Naive thymus-derived CD8-positive, alpha-beta T cell (primary cell): Measurements from ENCODE around the gene ZNF543. TPM values are rescaled to one million over a fixed set of nuclear protein-coding genes. Genes with fewer than 3 reads are reported as not detected.
"Not testable (repeated sequence)": the region's sequence is repeated elsewhere in the genome, so short reads cannot be mapped to it uniquely, and the experiment has no call there.

ENCODE experiments used
- ATAC-seq, 2 donors: fragments of 150-1000 bp; cut with Tn5 transposase in 1 of 2; sonication (Bioruptor Pico), chemical (Tn5 transposase) in 1 of 2; 1 replicate in 1 of 2; 2 replicates in 1 of 2; pipeline ENCODE4 v1.10.0; 2021; ENCODE audit warnings: mild to moderate bottlenecking in 2 of 2, moderate library complexity in 2 of 2
- POLR2A ChIA-PET: fragments of 350-600 bp; sonication (Branson Sonifier 250); formaldehyde crosslinking; loops from one replicate; lab custom pipeline; 2021; ENCODE audit warnings: antibody characterized with exemption; lab: Charles Lee
- DNase-seq, 10 donors: peaks; one replicate each; pipeline versions ENCODE4 v3.0.0 to v3.0.0-alpha.2; 2020 to 2022
- H3K27ac Mint-ChIP-seq, 10 donors: one replicate each; pipeline ENCODE4 v1.8.0; 2020 to 2022; ENCODE audit warnings: mild to moderate bottlenecking in 10 of 10, mixed read lengths in 10 of 10, moderate library complexity in 4 of 10, inconsistent platforms in 1 of 10
- H3K27me3 Mint-ChIP-seq, 5 donors: one replicate each; pipeline ENCODE4 v1.8.0; 2021 to 2022; ENCODE audit warnings: mixed read lengths in 5 of 5
- H3K36me3 Mint-ChIP-seq, 3 donors: one replicate each; pipeline ENCODE4 v1.8.0; 2020 to 2022; ENCODE audit warnings: mixed read lengths in 3 of 3, mild to moderate bottlenecking in 2 of 3, inconsistent platforms in 1 of 3
- H3K4me1 Mint-ChIP-seq, 4 donors: one replicate each; pipeline ENCODE4 v1.8.0; 2021 to 2022; ENCODE audit warnings: mixed read lengths in 4 of 4
- H3K4me3 Mint-ChIP-seq, 10 donors: one replicate each; pipeline ENCODE4 v1.8.0; 2020 to 2022; ENCODE audit warnings: mild to moderate bottlenecking in 10 of 10, mixed read lengths in 10 of 10, moderate library complexity in 6 of 10, inconsistent platforms in 1 of 10
- H3K9me3 Mint-ChIP-seq, 9 donors: one replicate each; pipeline ENCODE4 v1.8.0; 2020 to 2022; ENCODE audit warnings: mixed read lengths in 9 of 9, mild to moderate bottlenecking in 3 of 9, inconsistent platforms in 1 of 9, moderate library complexity in 1 of 9
- polyA plus RNA-seq, 3 donors: library from polyadenylated mRNA; unstranded; fragments of 300-500 nt; fragmentation: Illumina TruSeq; gene quantifications; one replicate each; pipeline ENCODE4 v1.2.3, GENCODE V29; 2021
- total RNA-seq, 8 experiments: library from RNA in 2 of 8; stranded (reverse) in 2 of 8; gene quantifications; one replicate each; pipeline ENCODE4 v1.2.3 and lab custom pipeline; 2021 to 2026

Gene ZNF543
- total and polyA plus RNA-seq, 5 experiments from 2014 or later = 0.98 to 13.7 (median 6.4) TPM

- Mint-ChIP-seq H3K36me3 (peaks cover 18 to 58% (median 35%) of the 10 kb centered on the region in 3 donors), H3K27ac (peak overlapping the region; percentile 95 to 99 (median 98)), H3K9me3 (peaks cover 0 to 80% (median 31%) of the 10 kb centered on the region in 9 donors), H3K4me1 (peaks cover 12 to 18% (median 17%) of the 10 kb centered on the region in 4 donors), H3K4me3 (peak overlapping the region in 9 of 10 donors; percentile 84 to 96 (median 93)), H3K27me3 (no peaks in the 10 kb centered on the region)
- ATAC-seq (no peak), DNase-seq (no peak)
- POLR2A ChIA-PET = interaction anchor here (0.5 to 2.0 kb wide), 2 partner anchors 11 to 1000 kb away, joined by 3 to 10 read pairs; partner anchors contain the start of genes ZNF304 and ZNF497
These were observed 42.1 kb downstream of the ZNF543 start for GRCh38 chr19:57362419-57362818.

GRCh38 chr19:57362997-57363687 lies 42.9 kb downstream of the ZNF543 start, which contains the start of the genes TRAPPC2B and ZNF547:
TRAPPC2B (plus strand) TSS chr19:57363551; CDS start chr19:57364834, 1,283 bp downstream.
ZNF547 (plus strand) TSS chr19:57363551; CDS start chr19:57368556, 5,005 bp downstream.
- Mint-ChIP-seq H3K4me3 (peak within 1 kb of the TSS; percentile 84 to 96 (median 94)), H3K27ac (peak within 1 kb of the TSS; percentile 95 to 99 (median 98)), H3K27me3 (no peaks in the 10 kb centered on the region), H3K9me3 (peaks cover 0 to 80% (median 33%) of the 10 kb centered on the region in 9 donors), H3K4me1 (peaks cover 12 to 18% (median 17%) of the 10 kb centered on the region in 4 donors), H3K36me3 (peaks cover 18 to 54% (median 38%) of the 10 kb centered on the region in 3 donors)
- POLR2A ChIA-PET = interaction anchor here (0.5 to 2.0 kb wide), 5 partner anchors 12 to 999 kb away, joined by 3 to 10 read pairs (median 3); partner anchors contain the start of genes ZNF304 and ZNF497
- peak; percentile 93 to 99 (median 98) for DNase-seq
- peak; percentile 90 to 93 for ATAC-seq

GRCh38 chr19:57363688-57364181 lies 43.5 kb downstream of the ZNF543 start:
- peaks cover 0 to 80% (median 34%) of the 10 kb centered on the region in 9 donors for H3K9me3 Mint-ChIP-seq
- DNase-seq (peak in 1 of 10 donors; percentile 5), ATAC-seq (peak in 1 of 2 donors; percentile 31)
- POLR2A ChIA-PET = interaction anchor here (0.7 to 2.0 kb wide), 4 partner anchors 12 to 236 kb away, joined by 3 to 10 read pairs (median 3); partner anchors contain the start of gene ZNF304
- peaks cover 14 to 18% (median 17%) of the 10 kb centered on the region in 4 donors for H3K4me1 Mint-ChIP-seq
- H3K27me3 Mint-ChIP-seq = no peaks in the 10 kb centered on the region
- H3K27ac Mint-ChIP-seq = peak overlapping the region; percentile 95 to 99 (median 98)
- H3K4me3 Mint-ChIP-seq = peak overlapping the region; percentile 84 to 96 (median 94)
- H3K36me3 Mint-ChIP-seq = peaks cover 13 to 54% (median 38%) of the 10 kb centered on the region in 3 donors

GRCh38 chr19:57366776-57367175 lies 46.5 kb downstream of the ZNF543 start:
- no peak for ATAC-seq

GRCh38 chr19:57374179-57374578 lies 53.9 kb downstream of the ZNF543 start:
- peaks cover 59 to 91% (median 74%) of the 10 kb centered on the region in 3 donors for H3K36me3 Mint-ChIP-seq
- H3K9me3 Mint-ChIP-seq = peaks cover 0 to 96% (median 64%) of the 10 kb centered on the region in 9 donors
- DNase-seq (no peak), ATAC-seq (no peak)
- H3K27ac Mint-ChIP-seq = no peak overlapping the region
- peaks cover 0 to 6% (median under 1%) of the 10 kb centered on the region in 4 donors for H3K4me1 Mint-ChIP-seq
- no peak overlapping the region for H3K4me3 Mint-ChIP-seq
- POLR2A ChIA-PET = no interaction called here
- H3K27me3 Mint-ChIP-seq = no peaks in the 10 kb centered on the region

More at GRCh38 chr19:57366776-57367175, 46.5 kb downstream of the ZNF543 start:
- Mint-ChIP-seq H3K9me3 (peaks cover 0 to 83% (median 49%) of the 10 kb centered on the region in 9 donors), H3K27ac (no peak overlapping the region), H3K4me3 (peak overlapping the region in 1 of 10 donors; percentile 29), H3K36me3 (peaks cover 34 to 56% (median 45%) of the 10 kb centered on the region in 3 donors), H3K4me1 (peaks cover 17 to 18% (median 18%) of the 10 kb centered on the region in 4 donors), H3K27me3 (no peaks in the 10 kb centered on the region)
- no peak for DNase-seq
- POLR2A ChIA-PET = interaction anchor here (0.6 to 0.7 kb wide), 2 partner anchors 23 to 636 kb away, joined by 3 to 4 read pairs; partner anchors contain the start of gene ZNF548

- H3K4me3 Mint-ChIP-seq = peak overlapping the region in 1 of 10 donors; percentile 48
- ATAC-seq, H3K27ac Mint-ChIP-seq, POLR2A ChIA-PET, H3K4me1 Mint-ChIP-seq, DNase-seq, H3K27me3 Mint-ChIP-seq: not testable (repeated sequence)
- H3K36me3 Mint-ChIP-seq = peaks cover 60 to 91% (median 74%) of the 10 kb centered on the region in 3 donors
- peaks cover 0 to 96% (median 64%) of the 10 kb centered on the region in 9 donors for H3K9me3 Mint-ChIP-seq
These were observed 54.4 kb downstream of the ZNF543 start for GRCh38 chr19:57374647-57375046.

- no peak overlapping the region for H3K4me3 Mint-ChIP-seq
- ATAC-seq = no peak
- H3K27ac Mint-ChIP-seq = no peak overlapping the region
- POLR2A ChIA-PET = no interaction called here
- H3K4me1 Mint-ChIP-seq = peaks cover 0 to 6% (median under 1%) of the 10 kb centered on the region in 4 donors
- peaks cover 61 to 94% (median 61%) of the 10 kb centered on the region in 3 donors for H3K36me3 Mint-ChIP-seq
- peaks cover 0 to 95% (median 59%) of the 10 kb centered on the region in 9 donors for H3K9me3 Mint-ChIP-seq
- no peaks in the 10 kb centered on the region for H3K27me3 Mint-ChIP-seq
- DNase-seq = no peak
These were observed 55.9 kb downstream of the ZNF543 start for GRCh38 chr19:57376151-57376550.

GRCh38 chr19:57377498-57378146 lies 57.4 kb downstream of the ZNF543 start:
- POLR2A ChIA-PET = no interaction called here
- no peak for ATAC-seq
- Mint-ChIP-seq H3K27me3 (no peaks in the 10 kb centered on the region), H3K36me3 (peaks cover 47 to 79% (median 48%) of the 10 kb centered on the region in 3 donors), H3K9me3 (peaks cover 0 to 94% (median 48%) of the 10 kb centered on the region in 9 donors), H3K4me3 (no peak overlapping the region), H3K4me1 (peaks cover 0 to 4% (median under 1%) of the 10 kb centered on the region in 4 donors), H3K27ac (peak overlapping the region in 1 of 10 donors; percentile 11)
- DNase-seq = no peak

Other genes with a start within 250 kb of the ZNF543 start
- not detected for gene USP29, start 200.5 kb upstream of the ZNF543 start, total RNA-seq
- not detected for gene USP29, start 200.5 kb upstream of the ZNF543 start, polyA plus RNA-seq
- not detected for gene ZIM3, start 175.3 kb upstream of the ZNF543 start, total RNA-seq
- gene ZIM3, start 175.3 kb upstream of the ZNF543 start, polyA plus RNA-seq = not detected
- gene DUXA, start 153.0 kb upstream of the ZNF543 start, total RNA-seq = not detected
- not detected for gene DUXA, start 153.0 kb upstream of the ZNF543 start, polyA plus RNA-seq
- 10 to 100 TPM; 77.4 to 77.6 TPM for gene ZNF264, start 129.0 kb upstream of the ZNF543 start, total RNA-seq
- 10 to 100 TPM; 21.7 to 30.6 (median 29.2) TPM for gene ZNF264, start 129.0 kb upstream of the ZNF543 start, polyA plus RNA-seq
- 1 to 10 TPM; 1.0 to 2.0 TPM for gene AURKC, start 89.4 kb upstream of the ZNF543 start, total RNA-seq
- gene AURKC, start 89.4 kb upstream of the ZNF543 start, polyA plus RNA-seq = not detected
- 10 to 100 TPM; 22.3 to 24.3 TPM for gene ZNF805, start 79.8 kb upstream of the ZNF543 start, total RNA-seq
- gene ZNF805, start 79.8 kb upstream of the ZNF543 start, polyA plus RNA-seq = 1 to 10 TPM; 3.2 to 3.8 (median 3.6) TPM
- gene ZNF460, start 40.0 kb upstream of the ZNF543 start, total RNA-seq = 10 to 100 TPM; 74.4 to 85.3 TPM
- 1 to 10 TPM; 5.4 to 9.4 (median 6.0) TPM for gene ZNF460, start 40.0 kb upstream of the ZNF543 start, polyA plus RNA-seq
- gene ZNF304, start 30.8 kb downstream of the ZNF543 start, total RNA-seq = 10 to 100 TPM; 17.2 TPM
- 1 to 10 TPM; 1.5 to 3.3 (median 1.7) TPM for gene ZNF304, start 30.8 kb downstream of the ZNF543 start, polyA plus RNA-seq
- 10 to 100 TPM; 12.2 to 15.6 TPM for gene TRAPPC2B, start 43.1 kb downstream of the ZNF543 start, total RNA-seq
- gene TRAPPC2B, start 43.1 kb downstream of the ZNF543 start, polyA plus RNA-seq = 10 to 100 TPM; 15.0 to 20.5 (median 19.1) TPM
- 1 to 10 TPM; 7.3 to 7.4 TPM for gene ZNF547, start 43.1 kb downstream of the ZNF543 start, total RNA-seq
- 1 to 10 TPM in 1 of 3 donors, under 1 TPM in 2; 0.28 to 1.2 (median 0.34) TPM for gene ZNF547, start 43.1 kb downstream of the ZNF543 start, polyA plus RNA-seq
- gene ZNF548, start 69.4 kb downstream of the ZNF543 start, total RNA-seq = 10 to 100 TPM; 91.9 to 96.6 TPM
- 10 to 100 TPM; 11.8 to 16.5 (median 12.2) TPM for gene ZNF548, start 69.4 kb downstream of the ZNF543 start, polyA plus RNA-seq
- gene ZNF17, start 90.7 kb downstream of the ZNF543 start, total RNA-seq = 10 to 100 TPM; 23.9 to 27.1 TPM
- 1 to 10 TPM; 2.9 to 5.8 (median 4.5) TPM for gene ZNF17, start 90.7 kb downstream of the ZNF543 start, polyA plus RNA-seq
- gene ZNF749, start 114.9 kb downstream of the ZNF543 start, total RNA-seq = 10 to 100 TPM; 19.4 to 20.3 TPM
- gene ZNF749, start 114.9 kb downstream of the ZNF543 start, polyA plus RNA-seq = 10 to 100 TPM in 2 of 3 donors, 1 to 10 TPM in 1; 8.6 to 35.4 (median 22.2) TPM
- gene VN1R1, start 136.7 kb downstream of the ZNF543 start, total RNA-seq = 1 to 10 TPM; 1.4 to 2.2 TPM
- gene VN1R1, start 136.7 kb downstream of the ZNF543 start, polyA plus RNA-seq = under 1 TPM; 0.17 to 0.32 (median 0.20) TPM
- 10 to 100 TPM; 20.9 to 23.8 TPM for gene ZNF772, start 157.1 kb downstream of the ZNF543 start, total RNA-seq
- 1 to 10 TPM; 2.6 to 3.4 (median 2.9) TPM for gene ZNF772, start 157.1 kb downstream of the ZNF543 start, polyA plus RNA-seq
- 10 to 100 TPM; 29.2 to 31.2 TPM for gene ZNF419, start 167.3 kb downstream of the ZNF543 start, total RNA-seq
- gene ZNF419, start 167.3 kb downstream of the ZNF543 start, polyA plus RNA-seq = 10 to 100 TPM in 1 of 3 donors, 1 to 10 TPM in 2; 5.6 to 12.3 (median 5.8) TPM
- 10 to 100 TPM; 25.2 to 30.9 TPM for gene ZNF773, start 179.5 kb downstream of the ZNF543 start, total RNA-seq
- gene ZNF773, start 179.5 kb downstream of the ZNF543 start, polyA plus RNA-seq = 10 to 100 TPM in 1 of 3 donors, 1 to 10 TPM in 2; 8.7 to 18.6 (median 8.9) TPM
- 10 to 100 TPM; 24.7 to 25.5 TPM for gene ZNF549, start 206.9 kb downstream of the ZNF543 start, total RNA-seq
- gene ZNF549, start 206.9 kb downstream of the ZNF543 start, polyA plus RNA-seq = 1 to 10 TPM; 6.3 to 9.1 (median 8.6) TPM
- 10 to 100 TPM; 49.5 to 51.1 TPM for gene ZNF550, start 239.4 kb downstream of the ZNF543 start, total RNA-seq
- 10 to 100 TPM in 1 of 3 donors, 1 to 10 TPM in 2; 4.1 to 17.8 (median 6.1) TPM for gene ZNF550, start 239.4 kb downstream of the ZNF543 start, polyA plus RNA-seq